Keratinocyte (primary cell): ENCODE measurements around the gene MMP23B.

Experiments
- EZH2 ChIP-seq: IDR thresholded peaks from one replicate; pipeline ENCODE4 v1.6.1; 2012; ENCODE audit warnings: inconsistent platforms, mild to moderate bottlenecking, low read length, moderate library complexity
- TF ChIP-seq, protein P1 (sequence below), 3 experiments: IDR thresholded peaks in 1 of 3; conservative IDR thresholded peaks in 1 of 3; optimal IDR thresholded peaks in 1 of 3; 2 replicates in 2 of 3; 3 replicates in 1 of 3; pipeline versions ENCODE3 to v1.5.1; 2011; ENCODE audit warnings: low read length in 3 of 3, mild to moderate bottlenecking in 3 of 3, moderate library complexity in 2 of 3, control low read depth in 1 of 3, inconsistent platforms in 1 of 3; ENCODE audit not compliant: insufficient read depth in 2 of 3; ENCODE audit errors: extremely low read depth in 1 of 3

DNA sequence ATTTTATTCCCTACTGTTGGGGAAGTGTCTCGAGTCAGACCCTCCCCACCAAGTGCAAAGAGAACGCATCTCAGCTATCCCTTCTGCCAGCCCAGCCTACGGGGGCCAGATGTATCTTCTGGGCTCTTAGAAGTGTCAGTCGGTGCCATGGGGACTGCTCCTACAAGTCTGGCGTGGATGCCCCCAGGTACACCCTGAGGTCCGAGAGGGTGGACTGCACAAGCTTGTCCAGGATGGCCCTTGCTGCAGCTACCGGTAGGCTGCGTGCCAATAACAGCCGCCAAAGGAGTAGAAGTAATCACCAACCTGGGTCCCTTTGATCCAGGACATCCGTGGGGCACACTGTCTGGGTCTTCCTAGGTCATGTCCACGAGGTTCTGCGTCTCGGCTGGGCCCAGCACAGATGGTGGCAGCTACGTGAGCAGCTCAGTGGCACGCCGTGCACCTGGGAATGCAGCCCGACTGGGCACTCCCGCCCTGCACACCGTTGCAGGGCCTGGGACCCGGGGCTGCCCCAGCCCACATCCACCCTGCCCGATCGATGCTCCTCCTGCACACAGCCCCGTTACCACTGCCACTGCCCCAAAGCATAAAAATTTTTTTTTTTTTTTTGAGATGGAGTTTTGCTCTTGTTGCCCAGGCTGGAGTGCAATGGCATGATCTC is 48.5 kb upstream of the MMP23B start:
- TF ChIP-seq, protein P1, sequence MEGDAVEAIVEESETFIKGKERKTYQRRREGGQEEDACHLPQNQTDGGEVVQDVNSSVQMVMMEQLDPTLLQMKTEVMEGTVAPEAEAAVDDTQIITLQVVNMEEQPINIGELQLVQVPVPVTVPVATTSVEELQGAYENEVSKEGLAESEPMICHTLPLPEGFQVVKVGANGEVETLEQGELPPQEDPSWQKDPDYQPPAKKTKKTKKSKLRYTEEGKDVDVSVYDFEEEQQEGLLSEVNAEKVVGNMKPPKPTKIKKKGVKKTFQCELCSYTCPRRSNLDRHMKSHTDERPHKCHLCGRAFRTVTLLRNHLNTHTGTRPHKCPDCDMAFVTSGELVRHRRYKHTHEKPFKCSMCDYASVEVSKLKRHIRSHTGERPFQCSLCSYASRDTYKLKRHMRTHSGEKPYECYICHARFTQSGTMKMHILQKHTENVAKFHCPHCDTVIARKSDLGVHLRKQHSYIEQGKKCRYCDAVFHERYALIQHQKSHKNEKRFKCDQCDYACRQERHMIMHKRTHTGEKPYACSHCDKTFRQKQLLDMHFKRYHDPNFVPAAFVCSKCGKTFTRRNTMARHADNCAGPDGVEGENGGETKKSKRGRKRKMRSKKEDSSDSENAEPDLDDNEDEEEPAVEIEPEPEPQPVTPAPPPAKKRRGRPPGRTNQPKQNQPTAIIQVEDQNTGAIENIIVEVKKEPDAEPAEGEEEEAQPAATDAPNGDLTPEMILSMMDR (optimal IDR thresholded peaks at IDR 0.05 in 1 of 3, IDR thresholded peaks at IDR 0.05 in 1 of 3, conservative IDR thresholded peaks at IDR 0.05 in 1 of 3; ENCODE audit: extremely low read depth in 1 of 3, insufficient read depth in 2 of 3, low read length in 3 of 3), result no peak
- no peak for TF ChIP-seq EZH2
